HL-60 (cell line): Measurements from ENCODE around the gene SIGLEC10.

Experiments used
- DNase-seq, 2 experiments: peaks; one replicate each; pipeline ENCODE4 v3.0.0-alpha.2; 2010 to 2020; ENCODE audit warnings: low read depth in 1 of 2, low spot score in 1 of 2
- H3K27ac ChIP-seq: fragments of 250-450 bp; sonication (Bioruptor Pico); replicated peaks from 2 replicates; pipeline ENCODE4 v1.5.1; 2020; ENCODE audit warnings: mild to moderate bottlenecking, moderate library complexity
- H3K27me3 ChIP-seq: fragments of 250-450 bp; sonication (Bioruptor Pico); 2 replicates; pipeline ENCODE4 v1.5.1; 2021; ENCODE audit warnings: mild to moderate bottlenecking, moderate library complexity; ENCODE audit not compliant: insufficient read depth, poor library complexity, severe bottlenecking
- H3K4me3 ChIP-seq: replicated peaks from 2 replicates; pipeline ENCODE4 v1.5.1; 2011; ENCODE audit warnings: mild to moderate bottlenecking, control low read depth, low read length; ENCODE audit not compliant: insufficient read depth
- CTCF ChIP-seq: IDR thresholded peaks from one replicate; pipeline ENCODE4 v1.5.1; 2011; ENCODE audit warnings: low read length, control low read depth, inconsistent platforms; ENCODE audit not compliant: insufficient read depth
- GABPA ChIP-seq: IDR thresholded peaks from 2 replicates; pipeline ENCODE4 v1.6.1; 2012; ENCODE audit warnings: low read depth
- POLR2AphosphoS5 ChIP-seq: IDR thresholded peaks from 2 replicates; pipeline ENCODE4 v1.6.1; 2012; ENCODE audit warnings: low read depth
- SPI1 ChIP-seq: IDR thresholded peaks from 2 replicates; pipeline ENCODE4 v1.6.1; 2012; ENCODE audit warnings: low read depth, mild to moderate bottlenecking, borderline replicate concordance
- TF ChIP-seq, protein P1 (sequence below): IDR thresholded peaks from 2 replicates; pipeline ENCODE4 v1.6.1; 2012; ENCODE audit warnings: low read depth; ENCODE audit not compliant: insufficient replicate concordance

SIGLEC10 gene

DNA sequence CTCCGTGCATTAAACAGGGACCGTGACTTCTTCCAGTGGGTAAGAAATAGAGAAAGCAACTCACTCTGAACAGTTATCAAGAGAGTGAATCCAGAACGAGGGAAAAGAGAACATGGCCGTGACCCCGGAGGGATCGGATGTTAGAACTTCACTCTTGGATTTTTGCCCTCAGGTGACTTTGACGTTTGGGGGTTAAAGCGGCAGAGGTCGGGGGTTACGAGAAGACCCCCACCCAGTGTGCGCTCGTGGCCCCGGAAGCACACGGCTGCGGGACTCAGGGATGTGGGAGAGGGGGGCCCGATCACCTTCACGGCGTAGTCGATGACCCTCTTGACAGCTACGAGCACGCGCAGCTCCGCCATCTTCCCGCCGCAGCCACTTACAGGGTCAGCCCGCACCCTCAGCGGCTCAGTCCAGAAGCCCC is 51.5 kb downstream of the SIGLEC10 start, which contains the start of gene ETFB:
Gene ETFB (minus strand): TSS at position 424 of the 424 bp plus-strand sequence. CDS start 62 bp downstream, at position 362.
- peak within 1 kb of the TSS; percentile 67 for H3K4me3 ChIP-seq
- TF ChIP-seq CTCF: no peak
- TF ChIP-seq SPI1: no peak
- TF ChIP-seq, protein P1, sequence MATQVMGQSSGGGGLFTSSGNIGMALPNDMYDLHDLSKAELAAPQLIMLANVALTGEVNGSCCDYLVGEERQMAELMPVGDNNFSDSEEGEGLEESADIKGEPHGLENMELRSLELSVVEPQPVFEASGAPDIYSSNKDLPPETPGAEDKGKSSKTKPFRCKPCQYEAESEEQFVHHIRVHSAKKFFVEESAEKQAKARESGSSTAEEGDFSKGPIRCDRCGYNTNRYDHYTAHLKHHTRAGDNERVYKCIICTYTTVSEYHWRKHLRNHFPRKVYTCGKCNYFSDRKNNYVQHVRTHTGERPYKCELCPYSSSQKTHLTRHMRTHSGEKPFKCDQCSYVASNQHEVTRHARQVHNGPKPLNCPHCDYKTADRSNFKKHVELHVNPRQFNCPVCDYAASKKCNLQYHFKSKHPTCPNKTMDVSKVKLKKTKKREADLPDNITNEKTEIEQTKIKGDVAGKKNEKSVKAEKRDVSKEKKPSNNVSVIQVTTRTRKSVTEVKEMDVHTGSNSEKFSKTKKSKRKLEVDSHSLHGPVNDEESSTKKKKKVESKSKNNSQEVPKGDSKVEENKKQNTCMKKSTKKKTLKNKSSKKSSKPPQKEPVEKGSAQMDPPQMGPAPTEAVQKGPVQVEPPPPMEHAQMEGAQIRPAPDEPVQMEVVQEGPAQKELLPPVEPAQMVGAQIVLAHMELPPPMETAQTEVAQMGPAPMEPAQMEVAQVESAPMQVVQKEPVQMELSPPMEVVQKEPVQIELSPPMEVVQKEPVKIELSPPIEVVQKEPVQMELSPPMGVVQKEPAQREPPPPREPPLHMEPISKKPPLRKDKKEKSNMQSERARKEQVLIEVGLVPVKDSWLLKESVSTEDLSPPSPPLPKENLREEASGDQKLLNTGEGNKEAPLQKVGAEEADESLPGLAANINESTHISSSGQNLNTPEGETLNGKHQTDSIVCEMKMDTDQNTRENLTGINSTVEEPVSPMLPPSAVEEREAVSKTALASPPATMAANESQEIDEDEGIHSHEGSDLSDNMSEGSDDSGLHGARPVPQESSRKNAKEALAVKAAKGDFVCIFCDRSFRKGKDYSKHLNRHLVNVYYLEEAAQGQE: no peak
- TF ChIP-seq GABPA: no peak
- peak; percentile 52; the same call in 1 of the 2 replicates for TF ChIP-seq POLR2AphosphoS5
- peak within 1 kb of the TSS; percentile 92 for H3K27ac ChIP-seq

GRCh38 chr19:51365211-51365964 is 52.1 kb downstream of the SIGLEC10 start:
- peak; percentile 33 to 38 for DNase-seq
- peak overlapping the region; percentile 67 for H3K4me3 ChIP-seq
- TF ChIP-seq, protein P1: no peak
- peak; percentile 27 for TF ChIP-seq POLR2AphosphoS5
- peak overlapping the region; percentile 92 for H3K27ac ChIP-seq
- H3K27me3 ChIP-seq: no peaks in the 10 kb centered on the region

More for the DNA sequence above, 51.5 kb downstream of the SIGLEC10 start, which contains the start of gene ETFB:
- H3K27me3 ChIP-seq: no peaks in the 10 kb centered on the region
- DNase-seq: no peak

DNA sequence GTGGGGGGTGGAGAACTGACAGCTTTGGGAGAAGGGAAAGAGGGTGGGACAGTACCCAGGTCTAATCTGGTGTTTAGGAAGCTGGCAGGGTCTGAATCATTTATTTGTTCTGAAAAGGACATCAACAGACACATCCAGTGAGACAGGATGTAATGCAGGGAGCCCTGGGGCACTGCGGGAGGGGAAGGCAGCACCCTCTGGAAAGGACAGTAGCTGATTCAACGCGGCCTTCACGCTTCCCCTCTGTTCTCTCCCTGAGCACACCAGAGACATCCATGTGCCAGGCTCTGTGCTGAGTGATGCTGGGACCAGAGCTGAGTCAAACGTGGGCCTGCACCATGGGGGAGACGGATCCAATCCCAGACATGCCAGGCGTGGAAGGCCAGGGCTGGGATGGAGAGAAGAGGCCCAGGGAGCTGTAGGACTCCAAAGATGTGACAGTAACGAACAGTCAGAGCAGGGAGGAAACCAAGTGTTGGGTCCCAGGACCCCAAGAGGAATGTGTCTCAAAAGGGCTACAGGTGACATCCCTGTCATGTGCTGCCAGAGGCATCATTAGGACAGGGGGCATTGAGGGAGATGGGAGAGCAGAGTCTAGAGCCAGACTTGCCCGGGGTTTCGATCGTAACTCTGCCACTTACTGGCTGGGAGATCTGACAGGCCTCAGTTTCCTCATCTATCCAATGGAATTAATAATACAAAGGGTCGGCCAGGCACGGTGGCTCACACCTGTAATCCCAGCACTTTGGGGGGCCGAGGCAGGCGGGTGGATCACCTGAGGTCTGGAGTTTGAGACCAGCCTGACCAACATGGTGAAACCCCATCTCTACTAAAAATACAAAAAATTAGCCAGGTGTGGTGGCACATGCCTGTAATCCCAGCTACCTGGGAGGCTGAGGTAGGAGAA is 53.0 kb downstream of the SIGLEC10 start:
- Histone ChIP-seq H3K27me3 (no peaks in the 10 kb centered on the region), H3K27ac (no peak overlapping the region), H3K4me3 (no peak overlapping the region)
- DNase-seq: no peak
- TF ChIP-seq POLR2AphosphoS5: no peak
- no peak for TF ChIP-seq CTCF
- TF ChIP-seq GABPA: no peak
- no peak for TF ChIP-seq SPI1
- TF ChIP-seq, protein P1: no peak
